Vagina (tissue), 2 donors: Measurements from ENCODE around the gene SIX4. TPM values are rescaled to one million over a fixed set of nuclear protein-coding genes. Genes with fewer than 3 reads are reported as not detected.

ENCODE experiments used
- DNase-seq, 2 donors: peaks; one replicate each; pipeline ENCODE4 v3.0.0-alpha.2; 2017; ENCODE audit errors: extremely low spot score in 2 of 2
- H3K27ac ChIP-seq: fragments of 200-600 bp; sonication (generic); one replicate; pipeline ENCODE4 v1.5.1; 2019
- H3K27me3 ChIP-seq: fragments of 200-600 bp; sonication (generic); one replicate; pipeline ENCODE4 v1.5.1; 2019
- H3K36me3 ChIP-seq, 2 donors: fragments of 200-600 bp; sonication (generic); one replicate each; pipeline ENCODE4 v1.5.1; 2017 to 2019
- H3K4me1 ChIP-seq: fragments of 200-600 bp; sonication (generic); one replicate; pipeline ENCODE4 v1.5.1; 2019
- H3K4me3 ChIP-seq, 2 donors: fragments of 200-600 bp; sonication (generic); 1 replicate in 1 of 2; 2 replicates in 1 of 2; pipeline ENCODE4 v1.5.1; 2016 to 2019
- H3K9me3 ChIP-seq: fragments of 200-600 bp; sonication (generic); one replicate; pipeline ENCODE4 v1.5.1; 2019
- CTCF ChIP-seq, 3 experiments: fragments of 450-650 bp in 2 of 3; fragments of 200-600 bp in 1 of 3; sonication (generic) in 1 of 3; IDR thresholded peaks; one replicate each; pipeline ENCODE4 v1.5.1; 2017 to 2019; ENCODE audit warnings: antibody characterized with exemption in 3 of 3, mild to moderate bottlenecking in 2 of 3, moderate library complexity in 2 of 3
- POLR2A ChIP-seq, 2 donors: fragments of 450-650 bp; IDR thresholded peaks; one replicate each; pipeline ENCODE4 v1.6.1; 2017; ENCODE audit warnings: antibody characterized with exemption in 2 of 2, mild to moderate bottlenecking in 2 of 2, moderate library complexity in 2 of 2
- POLR2AphosphoS5 ChIP-seq, 2 donors: sonication (generic); formaldehyde crosslinking; IDR thresholded peaks; one replicate each; pipeline ENCODE4 v1.9.0; 2017; ENCODE audit warnings: antibody characterized with exemption in 2 of 2, mild to moderate bottlenecking in 2 of 2, low read depth in 1 of 2; ENCODE audit not compliant: insufficient read depth in 1 of 2
- intact Hi-C: fragments of 100-400 bp; cut with DNase I; formaldehyde crosslinking; loops from one replicate; pipeline ENCODE4 v1.15.1; 2023
- total RNA-seq: library from RNA; depleted of rRNA; stranded (reverse); fragments of >200 nt; gene quantifications from one replicate; pipeline ENCODE4 v1.2.3, GENCODE V29; 2016

Gene SIX4
- total RNA-seq: 1.5 TPM

GRCh38 chr14:60723907-60724618 lies at the start of gene SIX4:
Gene SIX4, minus strand, starts transcription at chr14:60724351. Its CDS starts 277 bp downstream, at chr14:60724074.
- H3K4me1 ChIP-seq: peaks cover 29% of the 10 kb centered on the region
- no peak for DNase-seq
- peak within 1 kb of the TSS; percentile 60 to 66 for H3K4me3 ChIP-seq
- peak within 1 kb of the TSS; percentile 56 for H3K27ac ChIP-seq
- H3K9me3 ChIP-seq: no peaks in the 10 kb centered on the region
- TF ChIP-seq POLR2AphosphoS5 (IDR thresholded peaks at IDR 0.05; ENCODE audit: insufficient read depth in 1 of 2, low read depth in 1 of 2) (peak in 1 of 2 donors; percentile 60), CTCF (IDR thresholded peaks at IDR 0.05) (no peak), POLR2A (IDR thresholded peaks at IDR 0.05) (no peak)
- no peaks in the 10 kb centered on the region for H3K36me3 ChIP-seq
- H3K27me3 ChIP-seq: no peaks in the 10 kb centered on the region
- intact Hi-C loops: loop anchor here (5.0 kb wide), 1 partner anchor 67 kb away; no protein-coding TSS in a partner anchor

GRCh38 chr14:60773558-60773957 lies 49.4 kb upstream of the SIX4 start:
- Histone ChIP-seq H3K9me3 (no peaks in the 10 kb centered on the region), H3K27me3 (no peaks in the 10 kb centered on the region), H3K4me3 (no peak overlapping the region), H3K4me1 (peaks cover 9% of the 10 kb centered on the region), H3K27ac (no peak overlapping the region), H3K36me3 (no peaks in the 10 kb centered on the region)
- DNase-seq: no peak
- intact Hi-C loops: no loop called here
- no peak for TF ChIP-seq POLR2AphosphoS5 (IDR thresholded peaks at IDR 0.05; ENCODE audit: insufficient read depth in 1 of 2, low read depth in 1 of 2)
- TF ChIP-seq CTCF (IDR thresholded peaks at IDR 0.05): no peak

- no peak for DNase-seq
- intact Hi-C loops: no loop called here
- no peak overlapping the region for H3K4me3 ChIP-seq
- H3K4me1 ChIP-seq: no peaks in the 10 kb centered on the region
- no peak overlapping the region for H3K27ac ChIP-seq
- H3K9me3 ChIP-seq: no peaks in the 10 kb centered on the region
- no peaks in the 10 kb centered on the region for H3K27me3 ChIP-seq
- TF ChIP-seq POLR2AphosphoS5 (IDR thresholded peaks at IDR 0.05; ENCODE audit: insufficient read depth in 1 of 2, low read depth in 1 of 2) (no peak), POLR2A (IDR thresholded peaks at IDR 0.05) (no peak), CTCF (IDR thresholded peaks at IDR 0.05) (no peak)
- H3K36me3 ChIP-seq: no peaks in the 10 kb centered on the region
Measured at GRCh38 chr14:60771117-60771516, 47.0 kb upstream of the SIX4 start.

GRCh38 chr14:60768602-60769001 lies 44.5 kb upstream of the SIX4 start:
- no peak for TF ChIP-seq CTCF (IDR thresholded peaks at IDR 0.05)
- TF ChIP-seq POLR2A (IDR thresholded peaks at IDR 0.05): no peak
- TF ChIP-seq POLR2AphosphoS5 (IDR thresholded peaks at IDR 0.05; ENCODE audit: insufficient read depth in 1 of 2, low read depth in 1 of 2): no peak
- Histone ChIP-seq H3K9me3 (no peaks in the 10 kb centered on the region), H3K36me3 (no peaks in the 10 kb centered on the region), H3K4me1 (no peaks in the 10 kb centered on the region), H3K27me3 (no peaks in the 10 kb centered on the region), H3K27ac (no peak overlapping the region), H3K4me3 (no peak overlapping the region)
- no peak for DNase-seq
- intact Hi-C loops: no loop called here

GRCh38 chr14:60760644-60761364 lies 36.7 kb upstream of the SIX4 start:
- Histone ChIP-seq H3K9me3 (no peaks in the 10 kb centered on the region), H3K4me3 (no peak overlapping the region), H3K36me3 (no peaks in the 10 kb centered on the region), H3K4me1 (peaks cover 15% of the 10 kb centered on the region), H3K27ac (no peak overlapping the region), H3K27me3 (no peaks in the 10 kb centered on the region)
- no peak for TF ChIP-seq POLR2AphosphoS5 (IDR thresholded peaks at IDR 0.05; ENCODE audit: insufficient read depth in 1 of 2, low read depth in 1 of 2)
- TF ChIP-seq POLR2A (IDR thresholded peaks at IDR 0.05): no peak
- TF ChIP-seq CTCF (IDR thresholded peaks at IDR 0.05): no peak
- intact Hi-C loops: no loop called here
- no peak for DNase-seq
